MCF 10A (cell line): ENCODE measurements around the gene DPP6. TPM values are rescaled to one million over a fixed set of nuclear protein-coding genes. Genes with fewer than 3 reads are reported as not detected.

Source experiments
- BruUV-seq: library from RNA; stranded (reverse); fragments of 400-500 nt; replicated peaks from 2 replicates; lab custom pipeline; 2021; lab: Mats Ljungman, UMichigan
- CTCF ChIA-PET: fragments of 300-600 bp; sonication (Branson Sonifier 250); formaldehyde crosslinking; extraction: SDS; loops from one replicate; lab custom pipeline; 2021; ENCODE audit warnings: antibody characterized with exemption, inconsistent platforms; lab: Yijun Ruan, JAX
- POLR2A ChIA-PET: fragments of 300-600, 350-650 bp; sonication (Branson Sonifier 250); formaldehyde crosslinking; extraction: SDS; loops from one replicate; lab custom pipeline; 2020; ENCODE audit warnings: antibody characterized with exemption, inconsistent platforms; lab: Yijun Ruan, JAX
- DNase-seq: peaks from one replicate; pipeline ENCODE4 v3.0.0-alpha.2; 2018; ENCODE audit not compliant: unreplicated experiment
- H3K27ac Mint-ChIP-seq: one replicate; pipeline ENCODE4 v1.8.0; 2022; ENCODE audit warnings: mild to moderate bottlenecking, low read depth, mixed read lengths; ENCODE audit not compliant: unreplicated experiment
- H3K27me3 Mint-ChIP-seq: one replicate; pipeline ENCODE4 v1.8.0; 2022; ENCODE audit warnings: mixed read lengths; ENCODE audit not compliant: insufficient read depth, unreplicated experiment
- H3K36me3 Mint-ChIP-seq: one replicate; pipeline ENCODE4 v1.8.0; 2022; ENCODE audit warnings: mild to moderate bottlenecking, moderate library complexity, mixed read lengths; ENCODE audit not compliant: insufficient read depth, unreplicated experiment
- H3K4me1 Mint-ChIP-seq: one replicate; pipeline ENCODE4 v1.8.0; 2022; ENCODE audit warnings: mixed read lengths; ENCODE audit not compliant: insufficient read depth, unreplicated experiment
- H3K4me3 Mint-ChIP-seq: one replicate; pipeline ENCODE4 v1.8.0; 2022; ENCODE audit warnings: mild to moderate bottlenecking, moderate library complexity, mixed read lengths; ENCODE audit not compliant: unreplicated experiment
- H3K9me3 Mint-ChIP-seq: one replicate; pipeline ENCODE4 v1.8.0; 2022; ENCODE audit warnings: mixed read lengths; ENCODE audit not compliant: unreplicated experiment
- intact Hi-C: fragments of 100-400 bp; cut with micrococcal nuclease; formaldehyde crosslinking; loops from 2 replicates; pipeline ENCODE4 v1.14.1; 2022
- total RNA-seq: library from RNA; stranded (reverse); gene quantifications from 2 replicates; pipeline ENCODE4 v1.2.3, GENCODE V29; 2022
- TF ChIP-seq, protein P1 (sequence below): fragments of 200-600 bp; IDR thresholded peaks from one replicate; pipeline ENCODE4 v1.8.0; 2022; ENCODE audit warnings: antibody characterized with exemption, mild to moderate bottlenecking; ENCODE audit not compliant: unreplicated experiment

Gene DPP6
- total RNA-seq, 1 experiment from 2014 or later = not detected

- intact Hi-C loops = no loop called here
- Mint-ChIP-seq H3K27me3 (no peaks in the 10 kb centered on the region), H3K4me3 (no peak overlapping the region), H3K9me3 (peaks cover 45% of the 10 kb centered on the region), H3K4me1 (no peaks in the 10 kb centered on the region), H3K36me3 (no peaks in the 10 kb centered on the region), H3K27ac (no peak overlapping the region)
- TF ChIP-seq, protein P1, sequence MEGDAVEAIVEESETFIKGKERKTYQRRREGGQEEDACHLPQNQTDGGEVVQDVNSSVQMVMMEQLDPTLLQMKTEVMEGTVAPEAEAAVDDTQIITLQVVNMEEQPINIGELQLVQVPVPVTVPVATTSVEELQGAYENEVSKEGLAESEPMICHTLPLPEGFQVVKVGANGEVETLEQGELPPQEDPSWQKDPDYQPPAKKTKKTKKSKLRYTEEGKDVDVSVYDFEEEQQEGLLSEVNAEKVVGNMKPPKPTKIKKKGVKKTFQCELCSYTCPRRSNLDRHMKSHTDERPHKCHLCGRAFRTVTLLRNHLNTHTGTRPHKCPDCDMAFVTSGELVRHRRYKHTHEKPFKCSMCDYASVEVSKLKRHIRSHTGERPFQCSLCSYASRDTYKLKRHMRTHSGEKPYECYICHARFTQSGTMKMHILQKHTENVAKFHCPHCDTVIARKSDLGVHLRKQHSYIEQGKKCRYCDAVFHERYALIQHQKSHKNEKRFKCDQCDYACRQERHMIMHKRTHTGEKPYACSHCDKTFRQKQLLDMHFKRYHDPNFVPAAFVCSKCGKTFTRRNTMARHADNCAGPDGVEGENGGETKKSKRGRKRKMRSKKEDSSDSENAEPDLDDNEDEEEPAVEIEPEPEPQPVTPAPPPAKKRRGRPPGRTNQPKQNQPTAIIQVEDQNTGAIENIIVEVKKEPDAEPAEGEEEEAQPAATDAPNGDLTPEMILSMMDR = no peak
- no peak for DNase-seq
- no TSS peak for BruUV-seq
- POLR2A ChIA-PET = no interaction called here
- CTCF ChIA-PET = no interaction called here
Measured at GRCh38 chr7:154332811-154333580, 280.8 kb downstream of the DPP6 start.

DNA sequence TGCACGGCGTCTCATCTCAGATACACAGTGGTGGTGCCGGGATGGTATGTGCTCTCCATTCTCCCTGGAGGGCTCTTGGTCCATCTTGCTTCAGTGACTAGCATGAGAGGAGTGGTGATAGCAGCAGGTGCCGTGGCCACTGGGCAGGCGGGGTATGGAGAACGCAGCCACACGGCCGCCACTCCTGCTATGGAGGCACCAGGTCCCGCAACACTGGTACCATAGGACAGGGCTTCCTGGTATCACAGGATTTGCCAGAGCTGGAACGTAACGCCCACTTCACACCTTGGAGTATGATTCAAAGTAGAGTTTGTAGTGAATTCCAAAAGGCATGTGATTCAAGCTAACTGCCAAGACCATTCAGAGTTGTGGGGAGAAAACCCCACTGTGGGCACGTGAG, 284.1 kb downstream of the DPP6 start:
- CTCF ChIA-PET = no interaction called here
- TF ChIP-seq, protein P1 = no peak
- POLR2A ChIA-PET = no interaction called here
- Mint-ChIP-seq H3K4me3 (no peak overlapping the region), H3K9me3 (peaks cover 28% of the 10 kb centered on the region), H3K4me1 (no peaks in the 10 kb centered on the region), H3K36me3 (no peaks in the 10 kb centered on the region), H3K27ac (no peak overlapping the region), H3K27me3 (no peaks in the 10 kb centered on the region)
- BruUV-seq = no TSS peak
- intact Hi-C loops = no loop called here
- DNase-seq = no peak

DNA sequence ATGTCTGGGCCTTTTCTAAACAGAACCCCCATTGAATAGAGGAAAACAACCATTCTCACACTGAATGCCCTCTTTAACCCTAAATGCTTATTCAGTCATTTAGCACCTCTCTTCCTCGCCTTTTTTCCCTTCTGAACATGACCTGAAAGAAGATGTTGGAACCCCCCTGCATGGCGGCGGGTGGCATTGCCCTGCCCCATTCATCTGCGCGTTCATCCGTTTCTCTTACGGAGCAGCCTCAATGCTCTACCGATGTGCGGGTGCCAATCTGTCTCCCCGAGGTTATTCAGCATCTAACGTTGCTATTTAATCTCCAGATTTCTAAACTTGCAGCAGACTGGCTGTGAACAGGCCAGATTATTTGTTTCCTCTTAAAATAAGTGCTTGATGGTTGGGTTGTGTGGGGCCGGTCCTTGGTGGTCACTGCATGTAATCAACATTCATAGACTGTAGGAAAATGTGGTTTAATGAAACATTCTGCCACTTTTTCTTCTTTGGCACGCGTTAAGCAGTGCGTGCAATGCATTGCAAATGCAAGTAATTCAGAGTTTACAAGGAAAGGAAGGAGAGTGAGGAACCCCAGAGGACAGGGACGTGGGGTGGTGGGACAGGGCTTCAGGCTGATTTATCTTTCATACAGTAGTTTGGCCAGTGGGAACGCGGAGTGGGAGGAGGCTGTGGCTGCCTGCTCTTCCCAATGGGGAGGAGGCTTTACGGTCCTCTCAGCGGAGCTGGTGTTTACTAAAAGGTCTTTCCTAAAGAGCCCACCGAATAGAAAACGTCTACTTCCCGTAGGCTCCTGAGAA, 286.7 kb downstream of the DPP6 start:
- Mint-ChIP-seq H3K27me3 (no peaks in the 10 kb centered on the region), H3K27ac (no peak overlapping the region), H3K4me3 (no peak overlapping the region), H3K4me1 (no peaks in the 10 kb centered on the region), H3K9me3 (peaks cover 25% of the 10 kb centered on the region), H3K36me3 (peaks cover 4% of the 10 kb centered on the region)
- CTCF ChIA-PET = interaction anchor here (0.6 to 0.8 kb wide), 2 partner anchors 51 to 138 kb away, joined by 3 read pairs; no protein-coding TSS in a partner anchor
- intact Hi-C loops = no loop called here
- TF ChIP-seq, protein P1 = no peak
- no TSS peak for BruUV-seq
- no peak for DNase-seq
- POLR2A ChIA-PET = no interaction called here

DNA sequence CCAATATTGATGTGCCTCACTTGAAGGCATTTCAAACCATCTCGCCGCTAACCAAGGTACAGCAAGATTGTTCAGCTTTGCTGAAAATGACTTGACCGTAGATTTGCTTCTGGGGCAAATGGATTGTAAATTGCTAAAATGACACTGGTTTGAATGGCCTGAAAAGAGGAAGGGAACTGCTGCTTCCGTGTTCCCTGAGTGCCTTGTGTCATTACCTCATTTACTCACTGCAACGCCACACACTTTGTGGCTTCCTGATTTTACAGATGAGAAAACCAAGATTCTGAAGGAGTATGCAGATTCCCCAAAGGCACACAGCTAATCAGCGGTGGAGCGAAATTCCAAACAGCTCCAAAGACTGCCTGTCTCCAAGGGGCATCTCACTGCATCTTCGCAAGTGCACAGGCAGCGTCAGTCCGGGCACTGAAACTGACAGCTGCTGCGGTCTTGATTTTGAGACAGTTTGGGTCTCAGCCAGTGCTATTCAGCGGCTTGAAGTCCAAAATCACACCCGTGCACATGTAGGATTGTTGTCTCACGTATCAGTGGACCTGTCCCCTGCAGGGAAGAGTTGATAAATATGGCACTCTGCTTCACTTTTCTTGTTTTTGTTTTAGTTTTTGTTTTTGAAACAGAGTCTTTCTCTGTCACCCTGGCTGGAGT, 290.9 kb downstream of the DPP6 start:
- Mint-ChIP-seq H3K27me3 (no peaks in the 10 kb centered on the region), H3K36me3 (peaks cover 4% of the 10 kb centered on the region), H3K9me3 (peaks cover 19% of the 10 kb centered on the region), H3K4me1 (no peaks in the 10 kb centered on the region), H3K4me3 (no peak overlapping the region), H3K27ac (no peak overlapping the region)
- ChIA-PET CTCF (interaction anchor here (1.2 to 1.6 kb wide), 2 partner anchors 28 to 161 kb away, joined by 4 to 5 read pairs; no protein-coding TSS in a partner anchor), POLR2A (no interaction called here)
- no TSS peak for BruUV-seq
- TF ChIP-seq, protein P1 = no peak
- intact Hi-C loops = no loop called here
- no peak for DNase-seq
